ENCODE measurements around the gene HTRA1.

DNA sequence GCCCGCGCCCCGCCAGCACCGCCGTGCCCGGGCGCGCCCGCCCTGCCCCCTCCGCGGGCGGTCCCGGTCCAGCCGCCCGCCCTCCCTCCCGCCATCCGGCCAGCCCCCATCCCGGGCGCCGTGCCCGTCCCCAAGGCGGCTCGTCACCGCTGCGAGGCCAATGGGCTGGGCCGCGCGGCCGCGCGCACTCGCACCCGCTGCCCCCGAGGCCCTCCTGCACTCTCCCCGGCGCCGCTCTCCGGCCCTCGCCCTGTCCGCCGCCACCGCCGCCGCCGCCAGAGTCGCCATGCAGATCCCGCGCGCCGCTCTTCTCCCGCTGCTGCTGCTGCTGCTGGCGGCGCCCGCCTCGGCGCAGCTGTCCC, at the start of gene HTRA1:
- TF ChIP-seq, protein P1, sequence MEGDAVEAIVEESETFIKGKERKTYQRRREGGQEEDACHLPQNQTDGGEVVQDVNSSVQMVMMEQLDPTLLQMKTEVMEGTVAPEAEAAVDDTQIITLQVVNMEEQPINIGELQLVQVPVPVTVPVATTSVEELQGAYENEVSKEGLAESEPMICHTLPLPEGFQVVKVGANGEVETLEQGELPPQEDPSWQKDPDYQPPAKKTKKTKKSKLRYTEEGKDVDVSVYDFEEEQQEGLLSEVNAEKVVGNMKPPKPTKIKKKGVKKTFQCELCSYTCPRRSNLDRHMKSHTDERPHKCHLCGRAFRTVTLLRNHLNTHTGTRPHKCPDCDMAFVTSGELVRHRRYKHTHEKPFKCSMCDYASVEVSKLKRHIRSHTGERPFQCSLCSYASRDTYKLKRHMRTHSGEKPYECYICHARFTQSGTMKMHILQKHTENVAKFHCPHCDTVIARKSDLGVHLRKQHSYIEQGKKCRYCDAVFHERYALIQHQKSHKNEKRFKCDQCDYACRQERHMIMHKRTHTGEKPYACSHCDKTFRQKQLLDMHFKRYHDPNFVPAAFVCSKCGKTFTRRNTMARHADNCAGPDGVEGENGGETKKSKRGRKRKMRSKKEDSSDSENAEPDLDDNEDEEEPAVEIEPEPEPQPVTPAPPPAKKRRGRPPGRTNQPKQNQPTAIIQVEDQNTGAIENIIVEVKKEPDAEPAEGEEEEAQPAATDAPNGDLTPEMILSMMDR (IDR thresholded peaks at IDR 0.05), result no peak
- no peak for TF ChIP-seq POLR2AphosphoS5 (IDR thresholded peaks at IDR 0.05)
